IPS DF 19.7 (cell line): Measurements from ENCODE around the gene CREBZF.

ENCODE experiments used
- DNase-seq: peaks from one replicate; pipeline ENCODE4 v3.0.0-alpha.2; 2013; ENCODE audit warnings: low read depth, low spot score

The CREBZF gene

GRCh38 chr11:85664615-85665481 is at the start of gene CREBZF:
TSS of gene CREBZF (minus strand) at chr11:85665129. CDS start at chr11:85664875, 254 bp downstream.
- no peak for DNase-seq

GRCh38 chr11:85712953-85713352 is 48.0 kb upstream of the CREBZF start:
- DNase-seq: no peak

- no peak for DNase-seq
Measured at GRCh38 chr11:85710917-85711316, 46.0 kb upstream of the CREBZF start.

GRCh38 chr11:85709941-85710702 is 45.2 kb upstream of the CREBZF start:
- no peak for DNase-seq

- no peak for DNase-seq
Measured at GRCh38 chr11:85705800-85706199, 40.9 kb upstream of the CREBZF start.

GRCh38 chr11:85704967-85705366 is 40.0 kb upstream of the CREBZF start:
- no peak for DNase-seq

- no peak for DNase-seq
Measured at GRCh38 chr11:85699957-85700741, 35.2 kb upstream of the CREBZF start.

- DNase-seq: no peak
Measured at GRCh38 chr11:85698195-85698594, 33.3 kb upstream of the CREBZF start.

- DNase-seq: no peak
Measured at GRCh38 chr11:85697747-85698146, 32.8 kb upstream of the CREBZF start.

GRCh38 chr11:85695546-85695945 is 30.6 kb upstream of the CREBZF start:
- no peak for DNase-seq

GRCh38 chr11:85694385-85694980 is 29.6 kb upstream of the CREBZF start:
- DNase-seq: no peak

- no peak for DNase-seq
Measured at GRCh38 chr11:85685820-85686459, 21.0 kb upstream of the CREBZF start, which contains the start of gene CCDC89. TSS of gene CCDC89 (minus strand) at chr11:85686195. CDS start at chr11:85686130, 65 bp downstream.

GRCh38 chr11:85685125-85685819 is 20.3 kb upstream of the CREBZF start:
- no peak for DNase-seq

- DNase-seq: no peak
Measured at GRCh38 chr11:85682330-85683305, 17.7 kb upstream of the CREBZF start.

- DNase-seq: no peak
Measured at GRCh38 chr11:85680897-85681296, 16.0 kb upstream of the CREBZF start.

GRCh38 chr11:85679576-85679975 is 14.6 kb upstream of the CREBZF start:
- DNase-seq: no peak

GRCh38 chr11:85673393-85673792 is 8.5 kb upstream of the CREBZF start:
- DNase-seq: no peak

- DNase-seq: no peak
Measured at GRCh38 chr11:85672105-85672902, 7.4 kb upstream of the CREBZF start.
